Stimulated activated memory B cell treated with anti-CD40 and anti-IgM and Interleukin-4, amounts not matched to agents 10 μg/mL and 1 μg/mL and 100 μg/mL, for 72 hours (primary cell): Measurements from ENCODE around the gene MYO18B.

Source experiments
- ATAC-seq: fragments of 150-1000 bp; cut with Tn5 transposase; 2 replicates; pipeline ENCODE4 v1.10.0; 2021
- H3K27ac Mint-ChIP-seq: one replicate; pipeline ENCODE4 v1.8.0; 2022; ENCODE audit warnings: mild to moderate bottlenecking, mixed read lengths
- H3K27me3 Mint-ChIP-seq: one replicate; pipeline ENCODE4 v1.8.0; 2022; ENCODE audit warnings: mixed read lengths
- H3K36me3 Mint-ChIP-seq: one replicate; pipeline ENCODE4 v1.8.0; 2022; ENCODE audit warnings: mixed read lengths
- H3K4me1 Mint-ChIP-seq: one replicate; pipeline ENCODE4 v1.8.0; 2022; ENCODE audit warnings: mixed read lengths
- H3K4me3 Mint-ChIP-seq: one replicate; pipeline ENCODE4 v1.8.0; 2022; ENCODE audit warnings: mild to moderate bottlenecking, moderate library complexity, mixed read lengths
- H3K9me3 Mint-ChIP-seq: one replicate; pipeline ENCODE4 v1.8.0; 2022; ENCODE audit warnings: mixed read lengths

The MYO18B gene

GRCh38 chr22:25735650-25736049 is 6.3 kb upstream of the MYO18B start:
- no peak overlapping the region for H3K27ac Mint-ChIP-seq
- H3K4me3 Mint-ChIP-seq, result no peak overlapping the region
- H3K4me1 Mint-ChIP-seq, result peaks cover 10% of the 10 kb centered on the region
- H3K36me3 Mint-ChIP-seq, result no peaks in the 10 kb centered on the region
- no peak for ATAC-seq
- H3K9me3 Mint-ChIP-seq, result no peaks in the 10 kb centered on the region
- H3K27me3 Mint-ChIP-seq, result peaks cover 12% of the 10 kb centered on the region

GRCh38 chr22:25736378-25737011 is 5.5 kb upstream of the MYO18B start:
- peak; percentile 55 for ATAC-seq
- no peak overlapping the region for H3K4me3 Mint-ChIP-seq
- H3K4me1 Mint-ChIP-seq, result peaks cover 10% of the 10 kb centered on the region
- H3K36me3 Mint-ChIP-seq, result no peaks in the 10 kb centered on the region
- H3K9me3 Mint-ChIP-seq, result no peaks in the 10 kb centered on the region
- H3K27ac Mint-ChIP-seq, result no peak overlapping the region
- peaks cover 12% of the 10 kb centered on the region for H3K27me3 Mint-ChIP-seq

- no peaks in the 10 kb centered on the region for H3K36me3 Mint-ChIP-seq
- H3K4me1 Mint-ChIP-seq, result peaks cover 10% of the 10 kb centered on the region
- no peak for ATAC-seq
- no peak overlapping the region for H3K27ac Mint-ChIP-seq
- peaks cover 28% of the 10 kb centered on the region for H3K27me3 Mint-ChIP-seq
- H3K9me3 Mint-ChIP-seq, result no peaks in the 10 kb centered on the region
- H3K4me3 Mint-ChIP-seq, result no peak overlapping the region
Measured at GRCh38 chr22:25739659-25740344, 2.2 kb upstream of the MYO18B start.

- H3K4me1 Mint-ChIP-seq, result no peaks in the 10 kb centered on the region
- H3K27me3 Mint-ChIP-seq, result peaks cover 28% of the 10 kb centered on the region
- no peaks in the 10 kb centered on the region for H3K36me3 Mint-ChIP-seq
- no peak overlapping the region for H3K27ac Mint-ChIP-seq
- H3K4me3 Mint-ChIP-seq, result no peak overlapping the region
- no peaks in the 10 kb centered on the region for H3K9me3 Mint-ChIP-seq
- ATAC-seq, result no peak
Measured at GRCh38 chr22:25742918-25743708, 1.1 kb downstream of the MYO18B start.

- H3K4me3 Mint-ChIP-seq, result no peak overlapping the region
- no peak overlapping the region for H3K27ac Mint-ChIP-seq
- no peaks in the 10 kb centered on the region for H3K9me3 Mint-ChIP-seq
- H3K27me3 Mint-ChIP-seq, result peaks cover 26% of the 10 kb centered on the region
- peaks cover 7% of the 10 kb centered on the region for H3K4me1 Mint-ChIP-seq
- ATAC-seq, result no peak
- no peaks in the 10 kb centered on the region for H3K36me3 Mint-ChIP-seq
Measured at GRCh38 chr22:25744694-25745093, 2.7 kb downstream of the MYO18B start.

GRCh38 chr22:25745341-25746011 is 3.5 kb downstream of the MYO18B start:
- H3K4me3 Mint-ChIP-seq, result no peak overlapping the region
- no peak for ATAC-seq

GRCh38 chr22:25746012-25746373 is 4.0 kb downstream of the MYO18B start:
- no peaks in the 10 kb centered on the region for H3K9me3 Mint-ChIP-seq
- peaks cover 16% of the 10 kb centered on the region for H3K27me3 Mint-ChIP-seq
- no peak overlapping the region for H3K4me3 Mint-ChIP-seq
- no peak overlapping the region for H3K27ac Mint-ChIP-seq
- H3K4me1 Mint-ChIP-seq, result peaks cover 16% of the 10 kb centered on the region
- H3K36me3 Mint-ChIP-seq, result no peaks in the 10 kb centered on the region
- ATAC-seq, result no peak

More at GRCh38 chr22:25745341-25746011, 3.5 kb downstream of the MYO18B start:
- peaks cover 15% of the 10 kb centered on the region for H3K4me1 Mint-ChIP-seq
- no peaks in the 10 kb centered on the region for H3K9me3 Mint-ChIP-seq
- H3K27me3 Mint-ChIP-seq, result peaks cover 18% of the 10 kb centered on the region
- no peaks in the 10 kb centered on the region for H3K36me3 Mint-ChIP-seq
- H3K27ac Mint-ChIP-seq, result no peak overlapping the region

- no peak overlapping the region for H3K4me3 Mint-ChIP-seq
- peaks cover 16% of the 10 kb centered on the region for H3K4me1 Mint-ChIP-seq
- peaks cover 16% of the 10 kb centered on the region for H3K27me3 Mint-ChIP-seq
- no peak overlapping the region for H3K27ac Mint-ChIP-seq
- no peaks in the 10 kb centered on the region for H3K9me3 Mint-ChIP-seq
- no peaks in the 10 kb centered on the region for H3K36me3 Mint-ChIP-seq
- no peak for ATAC-seq
Measured at GRCh38 chr22:25747245-25747944, 5.4 kb downstream of the MYO18B start.

GRCh38 chr22:25748140-25748539 is 6.2 kb downstream of the MYO18B start:
- Mint-ChIP-seq H3K27ac (no peak overlapping the region), H3K4me1 (peaks cover 16% of the 10 kb centered on the region)

GRCh38 chr22:25748704-25749103 is 6.7 kb downstream of the MYO18B start:
- Mint-ChIP-seq H3K4me3 (no peak overlapping the region), H3K27ac (no peak overlapping the region), H3K27me3 (peaks cover 7% of the 10 kb centered on the region), H3K9me3 (no peaks in the 10 kb centered on the region), H3K4me1 (peaks cover 16% of the 10 kb centered on the region), H3K36me3 (no peaks in the 10 kb centered on the region)
- no peak for ATAC-seq

More at GRCh38 chr22:25748140-25748539, 6.2 kb downstream of the MYO18B start:
- Mint-ChIP-seq H3K4me3 (no peak overlapping the region), H3K27me3 (peaks cover 12% of the 10 kb centered on the region), H3K9me3 (no peaks in the 10 kb centered on the region), H3K36me3 (no peaks in the 10 kb centered on the region)
- no peak for ATAC-seq

- Mint-ChIP-seq H3K36me3 (no peaks in the 10 kb centered on the region), H3K4me3 (no peak overlapping the region), H3K27me3 (no peaks in the 10 kb centered on the region), H3K27ac (peak overlapping the region; percentile 78), H3K9me3 (no peaks in the 10 kb centered on the region), H3K4me1 (peaks cover 16% of the 10 kb centered on the region)
- peak; percentile 84 for ATAC-seq
Measured at GRCh38 chr22:25749420-25750169, 7.6 kb downstream of the MYO18B start.

GRCh38 chr22:25750569-25751173 is 8.7 kb downstream of the MYO18B start:
- H3K4me3 Mint-ChIP-seq, result no peak overlapping the region
- no peaks in the 10 kb centered on the region for H3K9me3 Mint-ChIP-seq
- no peaks in the 10 kb centered on the region for H3K27me3 Mint-ChIP-seq
- H3K4me1 Mint-ChIP-seq, result peaks cover 16% of the 10 kb centered on the region
- peak overlapping the region; percentile 78 for H3K27ac Mint-ChIP-seq
- no peaks in the 10 kb centered on the region for H3K36me3 Mint-ChIP-seq
- no peak for ATAC-seq

GRCh38 chr22:25751174-25751581 is 9.2 kb downstream of the MYO18B start:
- Mint-ChIP-seq H3K4me1 (peaks cover 16% of the 10 kb centered on the region), H3K4me3 (no peak overlapping the region)

More at GRCh38 chr22:25751174-25751581, 9.2 kb downstream of the MYO18B start:
- Mint-ChIP-seq H3K36me3 (no peaks in the 10 kb centered on the region), H3K27me3 (no peaks in the 10 kb centered on the region), H3K9me3 (no peaks in the 10 kb centered on the region), H3K27ac (no peak overlapping the region)
- no peak for ATAC-seq
